Suprapubic skin (tissue), 3 donors: ENCODE measurements around the gene C11orf91.

Source experiments
- POLR2A ChIP-seq, 2 donors: fragments of 450-650 bp; IDR thresholded peaks; one replicate each; pipeline ENCODE4 v1.6.1; 2017; ENCODE audit warnings: antibody characterized with exemption in 2 of 2, mild to moderate bottlenecking in 2 of 2, moderate library complexity in 2 of 2
- TF ChIP-seq, protein P1 (sequence below), 2 donors: fragments of 200-600 bp in 1 of 2; fragments of 450-650 bp in 1 of 2; sonication (generic) in 1 of 2; IDR thresholded peaks; one replicate each; pipeline ENCODE4 v1.5.1; 2016 to 2019; ENCODE audit warnings: antibody characterized with exemption in 2 of 2, mild to moderate bottlenecking in 1 of 2, moderate library complexity in 1 of 2

DNA sequence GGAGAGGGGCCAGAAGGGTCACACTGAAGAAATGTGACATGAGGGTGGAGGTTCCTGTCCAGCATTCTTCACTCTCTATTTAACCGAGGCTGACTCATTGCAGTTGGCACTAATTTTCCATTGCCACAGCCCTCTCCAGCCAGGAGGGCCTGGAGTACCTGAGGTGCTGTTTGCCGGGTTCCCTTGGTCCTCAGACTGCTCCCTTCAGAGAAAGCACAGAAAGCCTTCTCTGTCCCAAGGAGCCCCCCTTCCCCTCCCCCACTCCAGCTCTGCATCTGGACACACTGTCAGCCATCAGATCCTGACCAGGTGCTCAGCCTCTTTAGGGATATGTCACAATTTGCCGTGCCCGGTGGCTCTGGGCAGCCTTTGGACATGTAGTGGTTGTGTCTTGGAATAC lies 3.2 kb upstream of the C11orf91 start:
- TF ChIP-seq POLR2A (IDR thresholded peaks at IDR 0.05): no peak
- TF ChIP-seq, protein P1, sequence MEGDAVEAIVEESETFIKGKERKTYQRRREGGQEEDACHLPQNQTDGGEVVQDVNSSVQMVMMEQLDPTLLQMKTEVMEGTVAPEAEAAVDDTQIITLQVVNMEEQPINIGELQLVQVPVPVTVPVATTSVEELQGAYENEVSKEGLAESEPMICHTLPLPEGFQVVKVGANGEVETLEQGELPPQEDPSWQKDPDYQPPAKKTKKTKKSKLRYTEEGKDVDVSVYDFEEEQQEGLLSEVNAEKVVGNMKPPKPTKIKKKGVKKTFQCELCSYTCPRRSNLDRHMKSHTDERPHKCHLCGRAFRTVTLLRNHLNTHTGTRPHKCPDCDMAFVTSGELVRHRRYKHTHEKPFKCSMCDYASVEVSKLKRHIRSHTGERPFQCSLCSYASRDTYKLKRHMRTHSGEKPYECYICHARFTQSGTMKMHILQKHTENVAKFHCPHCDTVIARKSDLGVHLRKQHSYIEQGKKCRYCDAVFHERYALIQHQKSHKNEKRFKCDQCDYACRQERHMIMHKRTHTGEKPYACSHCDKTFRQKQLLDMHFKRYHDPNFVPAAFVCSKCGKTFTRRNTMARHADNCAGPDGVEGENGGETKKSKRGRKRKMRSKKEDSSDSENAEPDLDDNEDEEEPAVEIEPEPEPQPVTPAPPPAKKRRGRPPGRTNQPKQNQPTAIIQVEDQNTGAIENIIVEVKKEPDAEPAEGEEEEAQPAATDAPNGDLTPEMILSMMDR (IDR thresholded peaks at IDR 0.05): no peak
